Measurements from ENCODE around the gene ARHGAP32.

- TF ChIP-seq EZH2 (IDR thresholded peaks at IDR 0.05; ENCODE audit: insufficient read depth, poor library complexity, severe bottlenecking) (no peak), EZH2phosphoT487 (IDR thresholded peaks at IDR 0.05; ENCODE audit: insufficient read depth, low read depth) (no peak)
These were observed 476 bp downstream of the ARHGAP32 start for GRCh38 chr11:129191649-129192048.
